IgD-negative memory B cell (primary cell): ENCODE results near the gene PPIL3. TPM values are rescaled to one million over a fixed set of nuclear protein-coding genes. Genes with fewer than 3 reads are reported as not detected.

Source experiments
- H3K27ac Mint-ChIP-seq, 3 donors: one replicate each; pipeline ENCODE4 v1.8.0; 2020 to 2022; ENCODE audit warnings: mild to moderate bottlenecking in 3 of 3, mixed read lengths in 3 of 3, moderate library complexity in 1 of 3
- H3K27me3 Mint-ChIP-seq: one replicate; pipeline ENCODE4 v1.8.0; 2021; ENCODE audit warnings: mixed read lengths
- H3K36me3 Mint-ChIP-seq: one replicate; pipeline ENCODE4 v1.8.0; 2020; ENCODE audit warnings: mild to moderate bottlenecking, mixed read lengths
- H3K4me1 Mint-ChIP-seq, 3 donors: one replicate each; pipeline ENCODE4 v1.8.0; 2020 to 2022; ENCODE audit warnings: mixed read lengths in 3 of 3, mild to moderate bottlenecking in 1 of 3
- H3K4me3 Mint-ChIP-seq, 4 donors: one replicate each; pipeline ENCODE4 v1.8.0; 2020 to 2022; ENCODE audit warnings: mild to moderate bottlenecking in 4 of 4, mixed read lengths in 4 of 4, moderate library complexity in 3 of 4
- H3K9me3 Mint-ChIP-seq, 3 donors: one replicate each; pipeline ENCODE4 v1.8.0; 2020 to 2021; ENCODE audit warnings: mixed read lengths in 3 of 3, mild to moderate bottlenecking in 1 of 3
- polyA plus RNA-seq: library from polyadenylated mRNA; unstranded; fragments of 300-500 nt; fragmentation: Illumina TruSeq; gene quantifications from one replicate; pipeline ENCODE4 v1.2.3, GENCODE V29; 2021

The PPIL3 gene
- polyA plus RNA-seq, 1 donor from 2014 or later: 33.1 TPM

GRCh38 chr2:200845669-200846325, 43.1 kb downstream of the PPIL3 start:
- H3K27me3 Mint-ChIP-seq: no peaks in the 10 kb centered on the region
- no peak overlapping the region for H3K27ac Mint-ChIP-seq
- peaks cover 2% of the 10 kb centered on the region for H3K36me3 Mint-ChIP-seq
- no peaks in the 10 kb centered on the region for H3K9me3 Mint-ChIP-seq
- H3K4me1 Mint-ChIP-seq: no peaks in the 10 kb centered on the region
- no peak overlapping the region for H3K4me3 Mint-ChIP-seq

DNA sequence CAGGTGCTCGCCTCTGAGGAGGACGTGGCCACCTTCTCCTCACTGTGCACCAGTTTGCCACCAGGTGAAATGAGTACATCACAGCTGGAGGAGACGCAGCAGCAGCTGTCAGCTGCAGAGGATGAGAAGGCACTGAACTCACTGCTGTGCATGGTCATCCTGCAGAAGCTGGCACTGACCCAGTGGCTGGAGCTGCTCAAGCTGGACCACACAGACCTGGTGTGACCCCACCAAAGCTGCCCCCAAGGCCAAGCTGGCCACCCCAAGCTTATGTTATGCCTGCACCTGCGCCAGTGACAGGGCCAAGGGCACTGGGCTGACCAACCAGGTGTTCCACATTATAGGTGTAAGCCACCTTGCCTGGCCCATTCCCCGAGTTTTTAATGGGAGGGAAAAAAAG, 43.7 kb downstream of the PPIL3 start:
- no peak overlapping the region for H3K27ac Mint-ChIP-seq
- H3K36me3 Mint-ChIP-seq: peaks cover 2% of the 10 kb centered on the region
- no peak overlapping the region for H3K4me3 Mint-ChIP-seq
- H3K9me3 Mint-ChIP-seq: no peaks in the 10 kb centered on the region
- H3K4me1 Mint-ChIP-seq: no peaks in the 10 kb centered on the region
- H3K27me3 Mint-ChIP-seq: no peaks in the 10 kb centered on the region

GRCh38 chr2:200843993-200844948, 44.6 kb downstream of the PPIL3 start:
- Mint-ChIP-seq H3K4me3 (no peak overlapping the region), H3K9me3 (no peaks in the 10 kb centered on the region), H3K27ac (no peak overlapping the region), H3K36me3 (peaks cover 2% of the 10 kb centered on the region), H3K4me1 (no peaks in the 10 kb centered on the region), H3K27me3 (no peaks in the 10 kb centered on the region)

DNA sequence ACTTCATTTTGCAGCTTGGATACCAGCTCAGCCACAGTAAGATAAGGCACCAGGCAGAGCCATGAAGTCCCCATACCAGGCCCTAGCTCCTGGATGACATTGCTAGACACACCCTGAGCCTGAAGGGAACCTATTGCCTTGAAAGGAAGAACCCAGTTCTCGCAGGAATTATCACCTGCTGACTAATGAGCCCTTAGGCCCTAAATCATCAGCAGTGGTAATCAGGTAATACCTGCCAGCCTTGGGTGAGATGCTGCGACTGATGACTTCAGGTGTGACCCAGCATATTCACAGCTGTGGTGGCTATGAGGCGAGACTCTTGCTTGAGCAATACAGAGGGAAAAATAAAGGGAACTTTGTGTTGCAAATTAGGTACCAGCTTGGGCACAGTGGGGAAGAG, 49.4 kb downstream of the PPIL3 start:
- H3K27me3 Mint-ChIP-seq: no peaks in the 10 kb centered on the region
- no peak overlapping the region for H3K27ac Mint-ChIP-seq
- no peak overlapping the region for H3K4me3 Mint-ChIP-seq
- peaks cover 0 to 2% (median 0%) of the 10 kb centered on the region in 3 donors for H3K4me1 Mint-ChIP-seq
- H3K36me3 Mint-ChIP-seq: peaks cover 7% of the 10 kb centered on the region
- peaks cover 2 to 14% (median 9%) of the 10 kb centered on the region in 3 donors for H3K9me3 Mint-ChIP-seq

GRCh38 chr2:200834701-200835100, 54.2 kb downstream of the PPIL3 start:
- peaks cover 2 to 14% (median 9%) of the 10 kb centered on the region in 3 donors for H3K9me3 Mint-ChIP-seq
- H3K4me3 Mint-ChIP-seq: no peak overlapping the region
- H3K27me3 Mint-ChIP-seq: no peaks in the 10 kb centered on the region
- peaks cover 0 to 2% (median 0%) of the 10 kb centered on the region in 3 donors for H3K4me1 Mint-ChIP-seq
- H3K36me3 Mint-ChIP-seq: peaks cover 5% of the 10 kb centered on the region
- H3K27ac Mint-ChIP-seq: no peak overlapping the region

DNA sequence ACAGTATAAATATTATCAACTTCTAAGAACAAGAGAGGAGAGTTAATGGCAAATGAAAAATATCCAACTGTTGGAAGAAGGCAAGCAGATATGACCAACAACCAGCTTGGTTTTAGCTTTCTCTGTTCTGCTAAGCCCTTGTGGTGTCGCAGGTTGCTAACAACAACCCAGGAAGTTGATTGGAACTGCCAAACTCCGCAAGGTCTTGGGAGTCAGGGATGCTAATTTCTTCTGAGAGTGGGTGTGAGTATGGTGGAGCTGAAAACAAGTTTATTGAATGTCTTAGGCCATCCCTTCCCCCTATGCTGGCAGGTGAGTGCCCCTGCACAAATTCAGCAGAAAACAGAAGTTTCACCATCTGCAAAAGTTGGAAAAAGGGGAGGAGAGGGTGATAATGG, 59.6 kb downstream of the PPIL3 start:
- peaks cover 3% of the 10 kb centered on the region for H3K36me3 Mint-ChIP-seq
- H3K27me3 Mint-ChIP-seq: no peaks in the 10 kb centered on the region
- H3K4me1 Mint-ChIP-seq: no peaks in the 10 kb centered on the region
- peak overlapping the region in 1 of 3 donors; percentile 80 for H3K27ac Mint-ChIP-seq
- H3K9me3 Mint-ChIP-seq: no peaks in the 10 kb centered on the region
- no peak overlapping the region for H3K4me3 Mint-ChIP-seq

GRCh38 chr2:200828572-200829257, 60.2 kb downstream of the PPIL3 start:
- H3K36me3 Mint-ChIP-seq: peaks cover 3% of the 10 kb centered on the region
- H3K4me3 Mint-ChIP-seq: no peak overlapping the region
- H3K9me3 Mint-ChIP-seq: no peaks in the 10 kb centered on the region
- no peak overlapping the region for H3K27ac Mint-ChIP-seq
- H3K27me3 Mint-ChIP-seq: no peaks in the 10 kb centered on the region
- no peaks in the 10 kb centered on the region for H3K4me1 Mint-ChIP-seq

DNA sequence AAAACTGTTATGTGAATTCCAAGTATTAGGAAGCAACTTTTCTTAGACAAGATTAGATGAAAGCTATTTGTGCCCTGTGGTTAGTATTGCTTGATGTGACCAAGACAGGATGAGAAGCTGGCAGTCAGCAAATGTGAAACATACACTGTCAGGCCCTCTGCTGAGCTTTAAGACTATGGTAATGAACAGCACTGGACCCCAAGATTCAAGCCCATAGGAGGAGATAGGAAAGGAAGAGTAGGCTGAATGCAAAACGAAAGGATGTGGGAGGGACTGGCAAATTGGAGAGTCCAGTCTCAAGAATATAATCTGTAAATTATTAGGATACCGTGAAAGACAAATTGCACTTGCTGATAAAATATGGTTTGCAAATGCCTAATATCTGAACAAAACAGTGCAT, 60.8 kb downstream of the PPIL3 start:
- Mint-ChIP-seq H3K27ac (no peak overlapping the region), H3K36me3 (peaks cover 3% of the 10 kb centered on the region), H3K27me3 (no peaks in the 10 kb centered on the region), H3K4me3 (no peak overlapping the region), H3K9me3 (no peaks in the 10 kb centered on the region), H3K4me1 (no peaks in the 10 kb centered on the region)

DNA sequence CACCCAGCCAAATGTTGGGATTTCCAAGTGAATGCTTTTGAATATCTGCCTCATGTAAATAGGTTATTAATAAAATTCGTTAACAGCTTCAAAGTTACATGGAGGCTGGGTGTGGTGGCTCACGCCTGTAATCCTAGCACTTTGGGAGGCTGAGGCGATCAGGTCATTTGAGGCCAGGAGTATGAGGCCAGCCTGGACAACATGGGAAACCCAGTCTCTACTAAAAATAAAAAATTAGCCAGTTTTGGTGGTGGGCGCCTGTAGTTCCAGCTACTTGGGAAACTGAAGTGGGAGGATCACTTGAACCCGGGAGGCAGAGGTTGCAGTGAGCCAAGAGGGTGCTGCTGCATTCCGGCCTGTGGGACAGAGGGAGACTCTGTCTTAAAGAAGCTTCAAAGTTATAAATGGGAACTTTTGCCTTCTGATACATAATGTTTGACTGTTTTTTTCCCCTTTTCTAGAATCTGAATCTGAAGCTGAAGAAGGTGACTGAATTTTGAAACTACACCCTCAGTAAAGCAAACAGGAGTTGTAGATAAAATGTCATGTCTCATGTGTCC, 67.1 kb downstream of the PPIL3 start:
- H3K4me3 Mint-ChIP-seq: no peak overlapping the region
- H3K4me1 Mint-ChIP-seq: no peaks in the 10 kb centered on the region
- no peak overlapping the region for H3K27ac Mint-ChIP-seq
- H3K9me3 Mint-ChIP-seq: no peaks in the 10 kb centered on the region
- H3K27me3 Mint-ChIP-seq: no peaks in the 10 kb centered on the region
- H3K36me3 Mint-ChIP-seq: peaks cover 4% of the 10 kb centered on the region

Other genes starting within 250 kb of the PPIL3 start
- 140 TPM for gene BZW1, start 77.2 kb downstream of the PPIL3 start, polyA plus RNA-seq
- 83.8 TPM for gene CLK1, start 24.4 kb downstream of the PPIL3 start, polyA plus RNA-seq
- 16.4 TPM for gene NIF3L1, start 294 bp upstream of the PPIL3 start, polyA plus RNA-seq
- gene ORC2, start 74.6 kb upstream of the PPIL3 start, polyA plus RNA-seq: 7.1 TPM
- 15.1 TPM for gene HYCC2, start 182.6 kb upstream of the PPIL3 start, polyA plus RNA-seq
- 188 TPM for gene NDUFB3, start 182.9 kb upstream of the PPIL3 start, polyA plus RNA-seq
- 104 TPM for gene CFLAR, start 227.1 kb upstream of the PPIL3 start, polyA plus RNA-seq